HepG2 (cell line): ENCODE data around the gene TJAP1. TPM values are rescaled to one million over a fixed set of nuclear protein-coding genes. Genes with fewer than 3 reads are reported as not detected.

Experiments used
- GATAD2A ChIP-seq: IDR thresholded peaks from 2 replicates; pipeline ENCODE4 v1.6.1; 2016
- GFI1 ChIP-seq: sonication (generic); formaldehyde crosslinking; IDR thresholded peaks from 2 replicates; pipeline ENCODE4 v1.5.0; 2020; ENCODE audit warnings: missing genetic modification reagents, mild to moderate bottlenecking, borderline replicate concordance
- KLF11 ChIP-seq: IDR thresholded peaks from 2 replicates; pipeline ENCODE4 v1.6.1; 2016; ENCODE audit warnings: missing compliant biosample characterization
- MTF1 ChIP-seq: sonication (generic); formaldehyde crosslinking; IDR thresholded peaks from 2 replicates; pipeline ENCODE4 v1.5.0; 2020; ENCODE audit warnings: missing genetic modification reagents
- SNAPC2 ChIP-seq: sonication (generic); formaldehyde crosslinking; IDR thresholded peaks from 2 replicates; pipeline ENCODE4 v1.8.1; 2022; ENCODE audit warnings: mild to moderate bottlenecking, missing genetic modification reagents
- SOX13 ChIP-seq, 3 experiments: fragments of 450-650 bp in 1 of 3; sonication (generic) in 1 of 3; formaldehyde crosslinking in 1 of 3; IDR thresholded peaks in 2 of 3; conservative IDR thresholded peaks in 1 of 3; 2 replicates each; pipeline versions ENCODE4 v1.5.0 to v1.6.1; 2016 to 2020; ENCODE audit warnings: antibody characterized with exemption in 1 of 3, mild to moderate bottlenecking in 1 of 3, missing compliant biosample characterization in 1 of 3, missing genetic modification reagents in 1 of 3, moderate library complexity in 1 of 3
- SRSF4 ChIP-seq: fragments of 200-400 bp; formaldehyde crosslinking; IDR thresholded peaks from one replicate; pipeline ENCODE4 v1.6.1; 2018; ENCODE audit warnings: mild to moderate bottlenecking, low read depth, low read length, moderate library complexity; ENCODE audit not compliant: poor library complexity, severe bottlenecking
- TCF12 ChIP-seq, 2 experiments: fragments of 450-650 bp in 1 of 2; sonication (generic) in 1 of 2; formaldehyde crosslinking in 1 of 2; IDR thresholded peaks; 2 replicates each; pipeline versions ENCODE4 v1.6.1 to v1.8.0; 2017 to 2022; ENCODE audit warnings: antibody characterized with exemption in 1 of 2, mild to moderate bottlenecking in 1 of 2, missing genetic modification reagents in 1 of 2, moderate library complexity in 1 of 2
- TGIF2 ChIP-seq: IDR thresholded peaks from 2 replicates; pipeline ENCODE4 v1.6.1; 2016; ENCODE audit warnings: control low read depth, missing compliant biosample characterization
- TRIM24 ChIP-seq: sonication (generic); formaldehyde crosslinking; IDR thresholded peaks from 2 replicates; pipeline ENCODE4 v1.8.0; 2022; ENCODE audit warnings: mild to moderate bottlenecking, missing genetic modification reagents
- ZNF232 ChIP-seq: sonication (generic); formaldehyde crosslinking; IDR thresholded peaks from 2 replicates; pipeline ENCODE4 v1.4.0; 2020; ENCODE audit warnings: missing genetic modification reagents, borderline replicate concordance
- ZNF281 ChIP-seq: sonication (generic); formaldehyde crosslinking; IDR thresholded peaks from 2 replicates; pipeline ENCODE4 v1.4.0; 2020; ENCODE audit warnings: missing genetic modification reagents, borderline replicate concordance
- ZNF337 ChIP-seq: sonication (generic); formaldehyde crosslinking; IDR thresholded peaks from 2 replicates; pipeline ENCODE4 v1.5.1; 2020; ENCODE audit warnings: missing genetic modification reagents, low read depth, mild to moderate bottlenecking, borderline replicate concordance
- ZNF512B ChIP-seq: sonication (generic); formaldehyde crosslinking; IDR thresholded peaks from 2 replicates; pipeline ENCODE4 v1.5.1; 2020; ENCODE audit warnings: missing genetic modification reagents, mild to moderate bottlenecking, borderline replicate concordance
- ZNF547 ChIP-seq: sonication (generic); formaldehyde crosslinking; IDR thresholded peaks from 2 replicates; pipeline ENCODE4 v1.5.1; 2020; ENCODE audit warnings: mild to moderate bottlenecking, missing genetic modification reagents
- ZNF629 ChIP-seq: sonication (generic); formaldehyde crosslinking; conservative IDR thresholded peaks from 2 replicates; pipeline ENCODE4 v1.5.0; 2020; ENCODE audit warnings: missing genetic modification reagents
- ZNF773 ChIP-seq: sonication (generic); formaldehyde crosslinking; IDR thresholded peaks from 2 replicates; pipeline ENCODE4 v1.4.0; 2020; ENCODE audit warnings: missing genetic modification reagents, borderline replicate concordance
- polyA plus RNA-seq, 8 experiments: library from polyadenylated mRNA; depleted of rRNA in 3 of 8; stranded (reverse) in 7 of 8; unstranded in 1 of 8; fragments of >200 nt; fragmentation: Illumina TruSeq in 4 of 8; extraction: Trizol in 4 of 8; gene quantifications; 2 replicates each; pipeline versions ENCODE4 v1.2.1 to v1.2.3, GENCODE V29; 2011 to 2016; ENCODE audit warnings: low read depth in 4 of 8, missing spikeins in 1 of 8, mixed read lengths in 1 of 8; ENCODE audit not compliant: insufficient read depth in 1 of 8
- total RNA-seq, 5 experiments: library from RNA; depleted of rRNA; stranded (reverse); fragments of >200 nt; fragmentation: Illumina TruSeq; extraction: Trizol; gene quantifications; 2 replicates each; pipeline ENCODE4 v1.2.3, GENCODE V29; 2016; ENCODE audit warnings: low read depth in 1 of 5
- TF ChIP-seq, protein P1 (sequence below): sonication (generic); formaldehyde crosslinking; IDR thresholded peaks from 2 replicates; pipeline ENCODE4 v1.4.0; 2020; ENCODE audit warnings: missing genetic modification reagents
- TF ChIP-seq, protein P2 (sequence below): sonication (generic); formaldehyde crosslinking; IDR thresholded peaks from 2 replicates; pipeline ENCODE4 v1.5.1; 2020; ENCODE audit warnings: mild to moderate bottlenecking, missing genetic modification reagents, borderline replicate concordance

Gene TJAP1
- total and polyA plus RNA-seq, 2 of the 13 experiments (the other 11 are each of a cell fraction or from before 2014, with no cell fraction given): 15.7 to 41.6 TPM

DNA sequence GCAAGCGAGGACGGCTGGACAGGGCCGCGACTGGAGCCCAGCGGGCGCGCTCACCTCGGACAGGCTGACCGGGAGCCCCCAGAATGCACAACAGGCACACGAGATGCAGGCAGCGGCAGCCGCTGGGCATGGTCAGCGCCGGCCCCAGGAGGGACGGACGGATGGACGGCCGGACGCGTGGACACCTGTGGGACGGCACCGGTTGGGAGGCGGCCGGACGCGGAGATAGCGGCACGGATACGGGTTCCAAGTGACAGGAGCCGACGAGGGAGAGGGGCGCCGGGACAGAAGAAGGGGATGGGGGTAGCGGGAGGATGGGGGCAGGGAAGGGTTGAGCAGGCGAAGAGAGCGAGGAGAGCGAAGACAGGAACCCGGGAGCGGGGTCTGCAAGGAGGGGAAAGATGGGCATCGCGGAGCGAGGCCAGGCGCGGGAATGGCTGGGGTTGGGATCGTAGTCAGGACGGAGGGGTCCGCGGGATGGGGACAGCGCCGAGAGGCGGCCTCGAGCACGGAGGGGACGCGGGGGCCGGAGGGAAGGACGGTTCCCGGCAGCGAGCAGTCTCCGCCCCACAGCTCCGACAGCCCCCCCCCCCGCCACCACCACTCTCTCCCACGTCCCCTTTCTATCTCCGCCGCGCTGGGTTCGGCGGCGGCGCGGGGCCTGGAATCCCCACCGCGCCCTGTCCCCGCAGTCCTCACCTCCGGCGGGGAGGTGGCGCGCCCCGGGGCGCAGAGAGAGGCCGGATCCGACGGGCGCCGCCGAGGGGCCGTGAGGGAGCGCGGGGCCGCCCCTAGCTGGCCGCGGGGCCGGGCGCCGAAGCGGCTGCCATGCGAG lies 22.5 kb upstream of the TJAP1 start (continued):
- TF ChIP-seq ZNF629 (CRISPR knock-in tag) (no peak; the same call in 1 of the 2 replicates), TCF12 (IDR thresholded peaks at IDR 0.05) (no peak), TCF12 (CRISPR knock-in tag; IDR thresholded peaks at IDR 0.05) (peak; percentile 67; the same call in 1 of the 2 replicates), SOX13 (IDR thresholded peaks at IDR 0.05) (no peak; the same call in 1 of the 2 replicates), SOX13 (CRISPR knock-in tag; conservative IDR thresholded peaks at IDR 0.05 in 1 of 2, IDR thresholded peaks at IDR 0.05 in 1 of 2) (no peak; a peak in 1 of 4 replicates), ZNF512B (CRISPR knock-in tag) (0 out of 2 replicates have a peak, but pooled peaks have one; percentile 61), KLF11 (CRISPR knock-in tag) (no peak; the same call in 1 of the 2 replicates), ZNF337 (CRISPR knock-in tag) (peak; percentile 100; the same call in 1 of the 2 replicates), ZNF232 (CRISPR knock-in tag) (no peak), MTF1 (CRISPR knock-in tag) (no peak), GATAD2A (CRISPR knock-in tag) (peak; percentile 36; the same call in 1 of the 2 replicates), ZNF547 (CRISPR knock-in tag) (peak; percentile 45; the same call in 1 of the 2 replicates), GFI1 (CRISPR knock-in tag) (no peak), SRSF4 (no peak), ZNF773 (CRISPR knock-in tag) (no peak), TGIF2 (CRISPR knock-in tag) (no peak), ZNF281 (no peak), SNAPC2 (CRISPR knock-in tag) (peak; percentile 48; the same call in 1 of the 2 replicates), TRIM24 (CRISPR knock-in tag) (no peak)
- TF ChIP-seq, protein P1, sequence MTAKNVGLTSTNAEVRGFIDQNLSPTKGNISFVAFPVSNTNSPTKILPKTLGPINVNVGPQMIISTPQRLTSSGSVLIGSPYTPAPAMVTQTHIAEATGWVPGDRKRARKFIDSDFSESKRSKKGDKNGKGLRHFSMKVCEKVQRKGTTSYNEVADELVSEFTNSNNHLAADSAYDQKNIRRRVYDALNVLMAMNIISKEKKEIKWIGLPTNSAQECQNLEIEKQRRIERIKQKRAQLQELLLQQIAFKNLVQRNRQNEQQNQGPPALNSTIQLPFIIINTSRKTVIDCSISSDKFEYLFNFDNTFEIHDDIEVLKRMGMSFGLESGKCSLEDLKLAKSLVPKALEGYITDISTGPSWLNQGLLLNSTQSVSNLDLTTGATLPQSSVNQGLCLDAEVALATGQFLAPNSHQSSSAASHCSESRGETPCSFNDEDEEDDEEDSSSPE (CRISPR knock-in tag): peak; percentile 56
- TF ChIP-seq, protein P2, sequence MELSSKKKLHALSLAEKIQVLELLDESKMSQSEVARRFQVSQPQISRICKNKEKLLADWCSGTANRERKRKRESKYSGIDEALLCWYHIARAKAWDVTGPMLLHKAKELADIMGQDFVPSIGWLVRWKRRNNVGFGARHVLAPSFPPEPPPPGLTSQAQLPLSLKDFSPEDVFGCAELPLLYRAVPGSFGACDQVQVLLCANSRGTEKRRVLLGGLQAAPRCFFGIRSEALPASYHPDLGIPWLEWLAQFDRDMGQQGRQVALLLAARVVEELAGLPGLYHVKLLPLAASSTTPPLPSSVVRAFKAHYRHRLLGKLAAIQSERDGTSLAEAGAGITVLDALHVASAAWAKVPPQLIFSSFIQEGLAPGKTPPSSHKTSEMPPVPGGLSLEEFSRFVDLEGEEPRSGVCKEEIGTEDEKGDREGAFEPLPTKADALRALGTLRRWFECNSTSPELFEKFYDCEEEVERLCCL: no peak
